H9 (cell line): ENCODE results near the gene CARM1. TPM values are rescaled to one million over a fixed set of nuclear protein-coding genes. Genes with fewer than 3 reads are reported as not detected.

Experiments used
- DNase-seq: peaks from one replicate; pipeline ENCODE4 v3.0.0-alpha.2; 2017
- H2AFZ ChIP-seq: one replicate; pipeline ENCODE4 v1.6.1; 2013; ENCODE audit warnings: mild to moderate bottlenecking, low read length, control low read depth, moderate library complexity
- H2AK5ac ChIP-seq: 2 replicates; pipeline ENCODE4 v1.6.1; 2013; ENCODE audit warnings: low read length, control low read depth, mixed read lengths; ENCODE audit not compliant: insufficient read length
- H2BK120ac ChIP-seq: one replicate; pipeline ENCODE4 v1.6.1; 2013; ENCODE audit warnings: low read depth, mild to moderate bottlenecking, low read length, control low read depth, inconsistent platforms; ENCODE audit not compliant: poor library complexity, severe bottlenecking
- H2BK12ac ChIP-seq: 2 replicates; pipeline ENCODE4 v1.6.1; 2013; ENCODE audit warnings: low read length, control low read depth, mixed read lengths, low read depth; ENCODE audit not compliant: insufficient read length
- H2BK15ac ChIP-seq: 2 replicates; pipeline ENCODE4 v1.6.1; 2013; ENCODE audit warnings: low read depth, low read length, control low read depth
- H2BK20ac ChIP-seq: one replicate; pipeline ENCODE4 v1.6.1; 2013; ENCODE audit warnings: low read depth, mild to moderate bottlenecking, low read length, control low read depth, inconsistent platforms; ENCODE audit not compliant: poor library complexity, severe bottlenecking
- H2BK5ac ChIP-seq: 2 replicates; pipeline ENCODE4 v1.6.1; 2013; ENCODE audit warnings: low read length, control low read depth, mixed read lengths; ENCODE audit not compliant: insufficient read length
- H3K14ac ChIP-seq: 2 replicates; pipeline ENCODE4 v1.6.1; 2013; ENCODE audit warnings: low read length, control low read depth; ENCODE audit not compliant: insufficient read depth
- H3K18ac ChIP-seq: 2 replicates; pipeline ENCODE4 v1.6.1; 2013; ENCODE audit warnings: low read depth, mild to moderate bottlenecking, mixed read lengths, low read length, control low read depth; ENCODE audit not compliant: insufficient read length
- H3K23ac ChIP-seq: 2 replicates; pipeline ENCODE4 v1.6.1; 2013; ENCODE audit warnings: low read length, control low read depth, mixed read lengths, low read depth; ENCODE audit not compliant: insufficient read length
- H3K23me2 ChIP-seq: 2 replicates; pipeline ENCODE4 v1.6.1; 2013; ENCODE audit warnings: low read depth, mild to moderate bottlenecking, mixed read lengths, low read length, control low read depth; ENCODE audit not compliant: insufficient read length, poor library complexity, severe bottlenecking
- H3K27ac ChIP-seq: 2 replicates; pipeline ENCODE4 v1.5.1; 2013; ENCODE audit warnings: low read length, control low read depth, mixed read lengths, low read depth; ENCODE audit not compliant: insufficient read length
- H3K27me3 ChIP-seq: 2 replicates; pipeline ENCODE4 v1.6.1; 2013; ENCODE audit warnings: low read length, control low read depth, inconsistent platforms; ENCODE audit not compliant: insufficient read depth
- H3K4ac ChIP-seq: 2 replicates; pipeline ENCODE4 v1.6.1; 2013; ENCODE audit warnings: low read depth, mild to moderate bottlenecking, control low read depth, inconsistent platforms, low read length, moderate library complexity
- H3K4me1 ChIP-seq: 2 replicates; pipeline ENCODE4 v1.6.1; 2013; ENCODE audit warnings: low read length, control low read depth, inconsistent platforms; ENCODE audit not compliant: insufficient read depth
- H3K4me2 ChIP-seq: 2 replicates; pipeline ENCODE4 v1.6.1; 2013; ENCODE audit warnings: low read length, control low read depth, mixed read lengths; ENCODE audit not compliant: insufficient read length, insufficient read depth
- H3K56ac ChIP-seq: 2 replicates; pipeline ENCODE4 v1.6.1; 2013; ENCODE audit warnings: low read depth, mild to moderate bottlenecking, mixed read lengths, low read length, control low read depth; ENCODE audit not compliant: insufficient read length
- H3K79me1 ChIP-seq: 2 replicates; pipeline ENCODE4 v1.6.1; 2013; ENCODE audit warnings: low read depth, mild to moderate bottlenecking, moderate library complexity, low read length, control low read depth, inconsistent platforms; ENCODE audit not compliant: insufficient read depth, poor library complexity, severe bottlenecking
- H3K79me2 ChIP-seq: 2 replicates; pipeline ENCODE4 v1.6.1; 2013; ENCODE audit warnings: low read length, control low read depth, inconsistent platforms; ENCODE audit not compliant: insufficient read depth
- H3K9ac ChIP-seq: 2 replicates; pipeline ENCODE4 v1.6.1; 2013; ENCODE audit warnings: low read length, control low read depth, mixed read lengths; ENCODE audit not compliant: insufficient read length; ENCODE audit errors: extremely low read depth
- H3K9me3 ChIP-seq: one replicate; pipeline ENCODE4 v1.6.1; 2013; ENCODE audit warnings: low read depth, low read length, inconsistent platforms; ENCODE audit not compliant: control insufficient read depth
- H3T11ph ChIP-seq: one replicate; pipeline ENCODE4 v1.6.1; 2013; ENCODE audit warnings: mild to moderate bottlenecking, low read length, control low read depth, inconsistent platforms
- H4K20me1 ChIP-seq: one replicate; pipeline ENCODE4 v1.6.1; 2013; ENCODE audit not compliant: control insufficient read depth, insufficient read length, insufficient read depth
- H4K5ac ChIP-seq: 2 replicates; pipeline ENCODE4 v1.6.1; 2013; ENCODE audit warnings: low read depth, mild to moderate bottlenecking, mixed read lengths, low read length, control low read depth; ENCODE audit not compliant: insufficient read length
- H4K8ac ChIP-seq: replicated peaks from 2 replicates; pipeline ENCODE4 v1.6.1; 2013; ENCODE audit warnings: low read length, control low read depth, mixed read lengths, low read depth; ENCODE audit not compliant: insufficient read length
- H4K91ac ChIP-seq: 2 replicates; pipeline ENCODE4 v1.6.1; 2013; ENCODE audit warnings: low read depth, mild to moderate bottlenecking, moderate library complexity, mixed read lengths, low read length, control low read depth; ENCODE audit not compliant: insufficient read length
- H3K27ac Mint-ChIP-seq, 3 experiments: 2 replicates in 2 of 3; 3 replicates in 1 of 3; pipeline ENCODE4 v1.8.0; 2020 to 2021; ENCODE audit warnings: mixed read lengths in 3 of 3, mild to moderate bottlenecking in 1 of 3, moderate library complexity in 1 of 3
- H3K27me3 Mint-ChIP-seq: 2 replicates; pipeline ENCODE4 v1.8.0; 2021; ENCODE audit warnings: low read depth, mild to moderate bottlenecking, moderate library complexity, mixed read lengths
- H3K36me3 Mint-ChIP-seq, 3 experiments: 2 replicates in 2 of 3; 3 replicates in 1 of 3; pipeline ENCODE4 v1.8.0; 2020 to 2021; ENCODE audit warnings: low read depth in 3 of 3, mixed read lengths in 3 of 3; ENCODE audit not compliant: insufficient read depth in 1 of 3
- H3K4me1 Mint-ChIP-seq, 2 experiments: 2 replicates each; pipeline ENCODE4 v1.8.0; 2020; ENCODE audit warnings: mixed read lengths in 2 of 2
- H3K4me3 Mint-ChIP-seq, 2 experiments: 2 replicates in 1 of 2; 3 replicates in 1 of 2; pipeline ENCODE4 v1.8.0; 2020 to 2021; ENCODE audit warnings: mild to moderate bottlenecking in 2 of 2, mixed read lengths in 2 of 2, moderate library complexity in 1 of 2
- H3K9me3 Mint-ChIP-seq, 2 experiments: 2 replicates in 1 of 2; 3 replicates in 1 of 2; pipeline ENCODE4 v1.8.0; 2020; ENCODE audit warnings: mild to moderate bottlenecking in 2 of 2, mixed read lengths in 2 of 2, moderate library complexity in 1 of 2
- CTCF ChIP-seq: fragments of 200-600 bp; sonication (generic); conservative IDR thresholded peaks from 3 replicates; pipeline ENCODE4 v1.8.0; 2021; ENCODE audit warnings: antibody characterized with exemption, mild to moderate bottlenecking
- WGBS: extraction: QIAGEN DNeasy Blood & Tissue Kit; methylation state at CpG from one replicate; pipeline ENCODE4 v1.1.7; 2013; ENCODE audit warnings: missing lambda C conversion rate, low lambda C conversion rate, mixed read lengths; ENCODE audit not compliant: insufficient read length; ENCODE audit errors: extremely low coverage; 5-methylcytosine and 5-hydroxymethylcytosine counted together
- total RNA-seq: library from RNA; stranded (reverse); gene quantifications from 2 replicates; pipeline ENCODE4 v1.2.1, GENCODE V29; 2021

CARM1 gene
- total RNA-seq, 1 experiment from 2014 or later = 111 TPM

GRCh38 chr19:10922638-10923014 is 51.3 kb downstream of the CARM1 start:
- no peaks in the 10 kb centered on the region for H3K27me3 ChIP-seq
- no peaks in the 10 kb centered on the region for H3K4me1 ChIP-seq
- no peaks in the 10 kb centered on the region for H3K79me1 ChIP-seq
- no peak overlapping the region for H3K27ac ChIP-seq
- H3K9me3 Mint-ChIP-seq = no peaks in the 10 kb centered on the region
- WGBS = no CpG with 5 or more reads among the region's 13 CpGs
- H4K8ac ChIP-seq = no peak overlapping the region
- H3K36me3 Mint-ChIP-seq = peaks cover 12 to 65% (median 58%) of the 10 kb centered on the region in 3 experiments; a peak in 6 of 7 replicates
- no peak overlapping the region for H2BK12ac ChIP-seq
- no peak overlapping the region for H2AK5ac ChIP-seq
- H3K9me3 ChIP-seq = no peaks in the 10 kb centered on the region
- no peak for TF ChIP-seq CTCF
- no peak overlapping the region for H2BK5ac ChIP-seq
- H4K5ac ChIP-seq = no peak overlapping the region
- H3K23ac ChIP-seq = no peak overlapping the region
- no peak overlapping the region for H3K14ac ChIP-seq
- peaks cover 4% of the 10 kb centered on the region in 2 experiments for H3K4me1 Mint-ChIP-seq
- H3K18ac ChIP-seq = no peak overlapping the region
- peak overlapping the region in 1 of 3 experiments; percentile 81; a peak in 1 of 7 replicates for H3K27ac Mint-ChIP-seq
- peaks cover 2% of the 10 kb centered on the region; the same call in 1 of the 2 replicates for H3K27me3 Mint-ChIP-seq
- H2AFZ ChIP-seq = no peak overlapping the region
- H3K9ac ChIP-seq = no peak overlapping the region
- H3K23me2 ChIP-seq = peaks cover under 1% of the 10 kb centered on the region
- no peaks in the 10 kb centered on the region; the same call in 1 of the 2 replicates for H3K79me2 ChIP-seq
- no peak overlapping the region for H2BK20ac ChIP-seq
- no peak for DNase-seq
- H3T11ph ChIP-seq = no peak overlapping the region
- no peak overlapping the region for H2BK120ac ChIP-seq
- H3K4me2 ChIP-seq = no peak overlapping the region
- H4K91ac ChIP-seq = no peak overlapping the region
- no peak overlapping the region for H2BK15ac ChIP-seq
- no peak overlapping the region; a peak in 1 of 5 replicates for H3K4me3 Mint-ChIP-seq
- no peaks in the 10 kb centered on the region for H4K20me1 ChIP-seq
- no peak overlapping the region for H3K56ac ChIP-seq
- no peak overlapping the region for H3K4ac ChIP-seq
